Lower lobe of right lung (tissue), 2 donors: ENCODE measurements around the gene CDK6. TPM values are rescaled to one million over a fixed set of nuclear protein-coding genes. Genes with fewer than 3 reads are reported as not detected.

ENCODE experiments used
- ATAC-seq, 2 donors: fragments of 200-7000 bp; cut with Tn5 transposase; one replicate each; pipeline ENCODE4 v1.9.1; 2020 to 2022; ENCODE audit warnings: mild to moderate bottlenecking in 2 of 2, moderate library complexity in 2 of 2
- DNase-seq: peaks from one replicate; pipeline ENCODE4 v3.0.0-alpha.2; 2020
- H3K27ac ChIP-seq: fragments of 200-600 bp; one replicate; pipeline ENCODE4 v1.8.0; 2022
- H3K27me3 ChIP-seq: fragments of 200-600 bp; one replicate; pipeline ENCODE4 v1.8.0; 2022; ENCODE audit warnings: low read depth
- H3K36me3 ChIP-seq: fragments of 200-600 bp; one replicate; pipeline ENCODE4 v1.8.0; 2022; ENCODE audit warnings: mild to moderate bottlenecking
- H3K4me1 ChIP-seq: fragments of 200-600 bp; one replicate; pipeline ENCODE4 v1.8.0; 2022
- H3K4me3 ChIP-seq: fragments of 200-600 bp; one replicate; pipeline ENCODE4 v1.8.0; 2022; ENCODE audit warnings: mild to moderate bottlenecking
- H3K9me3 ChIP-seq: fragments of 200-600 bp; one replicate; pipeline ENCODE4 v1.8.0; 2022
- CTCF ChIP-seq: fragments of 200-600 bp; IDR thresholded peaks from one replicate; pipeline ENCODE4 v1.8.0; 2022; ENCODE audit warnings: antibody characterized with exemption, mild to moderate bottlenecking
- intact Hi-C: fragments of 100-400 bp; cut with DNase I; formaldehyde crosslinking; loops from one replicate; pipeline ENCODE4 v1.11.0; 2022
- total RNA-seq: library from RNA; stranded (reverse); fragmentation: NEBNext Ultra II Directional; extraction: Animal tissue kit (Norgen Biotek cat#: 25700); gene quantifications from one replicate; pipeline ENCODE4 v1.2.1, GENCODE V29; 2021
- donor health status: DM: no; HTN: yes; CAD: no; lungs with severe emphysema.

The CDK6 gene
- total RNA-seq, 1 donor from 2014 or later: 21.7 TPM

GRCh38 chr7:92727755-92728154, 108.6 kb downstream of the CDK6 start:
- Histone ChIP-seq H3K9me3 (no peaks in the 10 kb centered on the region), H3K36me3 (peaks cover 9% of the 10 kb centered on the region), H3K27ac (no peak overlapping the region), H3K27me3 (no peaks in the 10 kb centered on the region), H3K4me1 (peaks cover 22% of the 10 kb centered on the region), H3K4me3 (no peak overlapping the region)
- DNase-seq (no peak), ATAC-seq (no peak)
- TF ChIP-seq CTCF: no peak
- intact Hi-C loops: no loop called here

GRCh38 chr7:92725161-92725925, 111.0 kb downstream of the CDK6 start:
- intact Hi-C loops: no loop called here
- peaks cover 9% of the 10 kb centered on the region for H3K36me3 ChIP-seq
- H3K27me3 ChIP-seq: no peaks in the 10 kb centered on the region
- H3K27ac ChIP-seq: no peak overlapping the region
- DNase-seq: no peak
- H3K4me3 ChIP-seq: no peak overlapping the region
- H3K4me1 ChIP-seq: peaks cover 21% of the 10 kb centered on the region
- ATAC-seq: no peak
- no peaks in the 10 kb centered on the region for H3K9me3 ChIP-seq
- TF ChIP-seq CTCF: no peak

GRCh38 chr7:92723943-92724342, 112.4 kb downstream of the CDK6 start:
- DNase-seq: no peak

GRCh38 chr7:92723205-92723604, 113.2 kb downstream of the CDK6 start:
- ATAC-seq (no peak), DNase-seq (no peak)
- TF ChIP-seq CTCF: no peak
- Histone ChIP-seq H3K36me3 (peaks cover 9% of the 10 kb centered on the region), H3K9me3 (no peaks in the 10 kb centered on the region), H3K27ac (peak overlapping the region; percentile 49), H3K4me3 (no peak overlapping the region), H3K4me1 (peaks cover 30% of the 10 kb centered on the region), H3K27me3 (no peaks in the 10 kb centered on the region)
- intact Hi-C loops: no loop called here

More at GRCh38 chr7:92723943-92724342, 112.4 kb downstream of the CDK6 start:
- ATAC-seq: peak; percentile 26 to 59
- no peaks in the 10 kb centered on the region for H3K9me3 ChIP-seq
- no peak overlapping the region for H3K4me3 ChIP-seq
- no peaks in the 10 kb centered on the region for H3K27me3 ChIP-seq
- intact Hi-C loops: no loop called here
- peaks cover 9% of the 10 kb centered on the region for H3K36me3 ChIP-seq
- H3K27ac ChIP-seq: peak overlapping the region; percentile 49
- peaks cover 25% of the 10 kb centered on the region for H3K4me1 ChIP-seq
- no peak for TF ChIP-seq CTCF

- ATAC-seq (no peak), DNase-seq (no peak)
- H3K4me3 ChIP-seq: no peak overlapping the region
- peaks cover 36% of the 10 kb centered on the region for H3K4me1 ChIP-seq
- intact Hi-C loops: no loop called here
- peaks cover 9% of the 10 kb centered on the region for H3K36me3 ChIP-seq
- H3K27ac ChIP-seq: peak overlapping the region; percentile 32
- H3K27me3 ChIP-seq: no peaks in the 10 kb centered on the region
- no peaks in the 10 kb centered on the region for H3K9me3 ChIP-seq
- TF ChIP-seq CTCF: no peak
These were observed 113.8 kb downstream of the CDK6 start for GRCh38 chr7:92722541-92722940.
